ENCODE data around the gene FAM174C. TPM values are rescaled to one million over a fixed set of nuclear protein-coding genes. Genes with fewer than 3 reads are reported as not detected.

The FAM174C gene
- total RNA-seq, result 100 to 1,000 TPM in 1 of 2 experiments, 10 to 100 TPM in 1; 99.8 to 101 TPM

GRCh38 chr19:1275260-1275975 lies at the start of gene FAM174C:
TSS of gene FAM174C (plus strand) at chr19:1275530. CDS start at chr19:1275550, 20 bp downstream.
- Mint-ChIP-seq H3K9me3 (no peaks in the 10 kb centered on the region), H3K4me3 (peak within 1 kb of the TSS; percentile 91), H3K36me3 (peaks cover 61% of the 10 kb centered on the region), H3K27me3 (no peaks in the 10 kb centered on the region), H3K27ac (peak within 1 kb of the TSS; percentile 97), H3K4me1 (peaks cover 43% of the 10 kb centered on the region)
- DNase-seq, result peak; percentile 97

- Mint-ChIP-seq H3K36me3 (peaks cover 2% of the 10 kb centered on the region), H3K27me3 (no peaks in the 10 kb centered on the region), H3K4me1 (no peaks in the 10 kb centered on the region), H3K9me3 (no peaks in the 10 kb centered on the region), H3K27ac (no peak overlapping the region), H3K4me3 (no peak overlapping the region)
- DNase-seq, result no peak
These were observed 49.2 kb upstream of the FAM174C start for GRCh38 chr19:1226227-1226518.

GRCh38 chr19:1226522-1227303 lies 48.6 kb upstream of the FAM174C start:
- no peak overlapping the region for H3K4me3 Mint-ChIP-seq
- H3K9me3 Mint-ChIP-seq, result no peaks in the 10 kb centered on the region
- no peak for DNase-seq
- H3K4me1 Mint-ChIP-seq, result no peaks in the 10 kb centered on the region
- no peak overlapping the region for H3K27ac Mint-ChIP-seq
- H3K36me3 Mint-ChIP-seq, result peaks cover 2% of the 10 kb centered on the region
- H3K27me3 Mint-ChIP-seq, result no peaks in the 10 kb centered on the region

GRCh38 chr19:1227304-1228054 lies 47.9 kb upstream of the FAM174C start:
- Mint-ChIP-seq H3K9me3 (no peaks in the 10 kb centered on the region), H3K27ac (no peak overlapping the region), H3K4me3 (no peak overlapping the region), H3K4me1 (no peaks in the 10 kb centered on the region), H3K36me3 (peaks cover 2% of the 10 kb centered on the region), H3K27me3 (no peaks in the 10 kb centered on the region)
- DNase-seq, result no peak

- H3K9me3 Mint-ChIP-seq, result no peaks in the 10 kb centered on the region
- H3K4me1 Mint-ChIP-seq, result no peaks in the 10 kb centered on the region
- peaks cover 2% of the 10 kb centered on the region for H3K36me3 Mint-ChIP-seq
- H3K27ac Mint-ChIP-seq, result no peak overlapping the region
- no peak overlapping the region for H3K4me3 Mint-ChIP-seq
- no peaks in the 10 kb centered on the region for H3K27me3 Mint-ChIP-seq
- no peak for DNase-seq
These were observed 47.0 kb upstream of the FAM174C start for GRCh38 chr19:1228161-1228957.

GRCh38 chr19:1229056-1229923 lies 46.0 kb upstream of the FAM174C start:
- no peaks in the 10 kb centered on the region for H3K4me1 Mint-ChIP-seq
- H3K27ac Mint-ChIP-seq, result no peak overlapping the region
- DNase-seq, result no peak
- H3K4me3 Mint-ChIP-seq, result no peak overlapping the region
- no peaks in the 10 kb centered on the region for H3K9me3 Mint-ChIP-seq
- H3K36me3 Mint-ChIP-seq, result peaks cover 2% of the 10 kb centered on the region
- H3K27me3 Mint-ChIP-seq, result no peaks in the 10 kb centered on the region

GRCh38 chr19:1229924-1230782 lies 45.2 kb upstream of the FAM174C start:
- H3K4me1 Mint-ChIP-seq, result no peaks in the 10 kb centered on the region
- H3K9me3 Mint-ChIP-seq, result no peaks in the 10 kb centered on the region
- no peaks in the 10 kb centered on the region for H3K27me3 Mint-ChIP-seq
- H3K4me3 Mint-ChIP-seq, result no peak overlapping the region
- H3K27ac Mint-ChIP-seq, result no peak overlapping the region
- H3K36me3 Mint-ChIP-seq, result peaks cover 2% of the 10 kb centered on the region
- DNase-seq, result no peak

GRCh38 chr19:1230783-1231489 lies 44.4 kb upstream of the FAM174C start:
- H3K9me3 Mint-ChIP-seq, result no peaks in the 10 kb centered on the region
- H3K4me3 Mint-ChIP-seq, result no peak overlapping the region
- H3K27me3 Mint-ChIP-seq, result no peaks in the 10 kb centered on the region
- no peaks in the 10 kb centered on the region for H3K4me1 Mint-ChIP-seq
- H3K27ac Mint-ChIP-seq, result no peak overlapping the region
- peaks cover 2% of the 10 kb centered on the region for H3K36me3 Mint-ChIP-seq
- no peak for DNase-seq

GRCh38 chr19:1231729-1232637 lies 43.3 kb upstream of the FAM174C start:
- Mint-ChIP-seq H3K27ac (no peak overlapping the region), H3K9me3 (no peaks in the 10 kb centered on the region), H3K4me1 (no peaks in the 10 kb centered on the region), H3K36me3 (peaks cover 2% of the 10 kb centered on the region), H3K4me3 (no peak overlapping the region), H3K27me3 (no peaks in the 10 kb centered on the region)
- no peak for DNase-seq

- no peaks in the 10 kb centered on the region for H3K27me3 Mint-ChIP-seq
- no peaks in the 10 kb centered on the region for H3K9me3 Mint-ChIP-seq
- no peaks in the 10 kb centered on the region for H3K4me1 Mint-ChIP-seq
- DNase-seq, result no peak
- H3K36me3 Mint-ChIP-seq, result peaks cover 2% of the 10 kb centered on the region
- H3K4me3 Mint-ChIP-seq, result no peak overlapping the region
- no peak overlapping the region for H3K27ac Mint-ChIP-seq
These were observed 42.7 kb upstream of the FAM174C start for GRCh38 chr19:1232652-1233072.

- no peak overlapping the region for H3K4me3 Mint-ChIP-seq
- no peaks in the 10 kb centered on the region for H3K9me3 Mint-ChIP-seq
- no peak for DNase-seq
- no peaks in the 10 kb centered on the region for H3K4me1 Mint-ChIP-seq
- H3K27me3 Mint-ChIP-seq, result peaks cover under 1% of the 10 kb centered on the region
- H3K36me3 Mint-ChIP-seq, result peaks cover under 1% of the 10 kb centered on the region
- no peak overlapping the region for H3K27ac Mint-ChIP-seq
These were observed 42.1 kb upstream of the FAM174C start for GRCh38 chr19:1233115-1233667.
